ENCODE measurements around the gene TPPP.
"Not testable (repeated sequence)": the region's sequence is repeated elsewhere in the genome, so short reads cannot be mapped to it uniquely, and the experiment has no call there.

The TPPP gene

GRCh38 chr5:693271-694041 lies at the start of gene TPPP:
Gene TPPP (minus strand): TSS chr5:693352. CDS start chr5:678060, 15,292 bp downstream.
- DNase-seq (ENCODE audit: low read depth) = not testable (repeated sequence)

- DNase-seq (ENCODE audit: low read depth) = not testable (repeated sequence)
These were observed 49.1 kb upstream of the TPPP start for GRCh38 chr5:742276-742675.

GRCh38 chr5:734145-734544 lies 41.0 kb upstream of the TPPP start:
- DNase-seq (ENCODE audit: low read depth) = not testable (repeated sequence)

- not testable (repeated sequence) for DNase-seq (ENCODE audit: low read depth)
These were observed 39.8 kb upstream of the TPPP start for GRCh38 chr5:732754-733454.

GRCh38 chr5:729225-729624 lies 36.1 kb upstream of the TPPP start:
- DNase-seq (ENCODE audit: low read depth) = not testable (repeated sequence)

GRCh38 chr5:727087-727486 lies 33.9 kb upstream of the TPPP start:
- not testable (repeated sequence) for DNase-seq (ENCODE audit: low read depth)

GRCh38 chr5:723865-724264 lies 30.7 kb upstream of the TPPP start:
- not testable (repeated sequence) for DNase-seq (ENCODE audit: low read depth)

GRCh38 chr5:723309-723708 lies 30.2 kb upstream of the TPPP start:
- DNase-seq (ENCODE audit: low read depth) = not testable (repeated sequence)

GRCh38 chr5:719379-719778 lies 26.2 kb upstream of the TPPP start:
- not testable (repeated sequence) for DNase-seq (ENCODE audit: low read depth)

GRCh38 chr5:717143-717542 lies 24.0 kb upstream of the TPPP start:
- no peak for DNase-seq (ENCODE audit: low read depth)

- not testable (repeated sequence) for DNase-seq (ENCODE audit: low read depth)
These were observed 23.6 kb upstream of the TPPP start for GRCh38 chr5:716740-717139.

GRCh38 chr5:715636-716035 lies 22.5 kb upstream of the TPPP start:
- not testable (repeated sequence) for DNase-seq (ENCODE audit: low read depth)

GRCh38 chr5:714215-715118 lies 21.3 kb upstream of the TPPP start:
- not testable (repeated sequence) for DNase-seq (ENCODE audit: low read depth)

GRCh38 chr5:713686-714085 lies 20.5 kb upstream of the TPPP start:
- DNase-seq (ENCODE audit: low read depth) = not testable (repeated sequence)

- not testable (repeated sequence) for DNase-seq (ENCODE audit: low read depth)
These were observed 15.8 kb upstream of the TPPP start for GRCh38 chr5:708848-709517.

GRCh38 chr5:708374-708773 lies 15.2 kb upstream of the TPPP start:
- not testable (repeated sequence) for DNase-seq (ENCODE audit: low read depth)

- not testable (repeated sequence) for DNase-seq (ENCODE audit: low read depth)
These were observed 13.0 kb upstream of the TPPP start for GRCh38 chr5:706127-706526.

- DNase-seq (ENCODE audit: low read depth) = not testable (repeated sequence)
These were observed 3.9 kb upstream of the TPPP start for GRCh38 chr5:696753-697702.

- DNase-seq (ENCODE audit: low read depth) = not testable (repeated sequence)
These were observed 3.0 kb upstream of the TPPP start for GRCh38 chr5:696191-696590.

GRCh38 chr5:695475-695874 lies 2.3 kb upstream of the TPPP start:
- not testable (repeated sequence) for DNase-seq (ENCODE audit: low read depth)

Data from CMK (cell line).